Parathyroid adenoma (tissue), 2 donors: ENCODE data around the gene LIN52.
A peak's percentile ranks its signal among the peaks of the same experiment; 100 is the strongest.

Experiments used
- H2AFZ ChIP-seq: fragments of 300-600 bp; sonication (generic); one replicate; pipeline ENCODE4 v1.7.0; 2017; ENCODE audit warnings: antibody characterized with exemption, mild to moderate bottlenecking
- H3K27ac ChIP-seq: fragments of 300-600 bp; sonication (generic); one replicate; pipeline ENCODE4 v1.7.0; 2017
- H3K27me3 ChIP-seq: fragments of 300-600 bp; sonication (generic); one replicate; pipeline ENCODE4 v1.7.0; 2017; ENCODE audit warnings: low read length; ENCODE audit not compliant: control insufficient read depth, insufficient read depth
- H3K36me3 ChIP-seq: fragments of 300-600 bp; sonication (generic); one replicate; pipeline ENCODE4 v1.7.0; 2017; ENCODE audit warnings: low read length; ENCODE audit not compliant: control insufficient read depth, insufficient read depth
- H3K4me1 ChIP-seq: fragments of 300-600 bp; sonication (generic); one replicate; pipeline ENCODE4 v1.7.0; 2017; ENCODE audit warnings: control low read depth
- H3K4me2 ChIP-seq: fragments of 300-600 bp; sonication (generic); one replicate; pipeline ENCODE4 v1.7.0; 2017; ENCODE audit warnings: low read length
- H3K4me3 ChIP-seq: fragments of 300-600 bp; sonication (generic); one replicate; pipeline ENCODE4 v1.7.0; 2017; ENCODE audit warnings: low read depth, low read length
- H3K79me2 ChIP-seq: fragments of 300-600 bp; sonication (generic); one replicate; pipeline ENCODE4 v1.7.0; 2017; ENCODE audit warnings: control low read depth
- H3K9ac ChIP-seq: fragments of 300-600 bp; sonication (generic); one replicate; pipeline ENCODE4 v1.7.0; 2017; ENCODE audit warnings: mild to moderate bottlenecking
- H3K9me3 ChIP-seq: fragments of 300-600 bp; sonication (generic); one replicate; pipeline ENCODE4 v1.7.0; 2017; ENCODE audit warnings: low read length; ENCODE audit not compliant: control insufficient read depth
- CTCF ChIP-seq: fragments of 300-600 bp; sonication (generic); IDR thresholded peaks from one replicate; pipeline ENCODE4 v1.7.0; 2017; ENCODE audit warnings: antibody characterized with exemption, mild to moderate bottlenecking
- donor health status: primary hyperparathyroidism.

LIN52 gene

GRCh38 chr14:74211945-74212580 lies 127.3 kb downstream of the LIN52 start:
- no peak for TF ChIP-seq CTCF
- no peak overlapping the region for H2AFZ ChIP-seq
- no peaks in the 10 kb centered on the region for H3K4me1 ChIP-seq

GRCh38 chr14:74213907-74214803 lies 129.4 kb downstream of the LIN52 start:
- H3K9ac ChIP-seq, result no peak overlapping the region
- H3K4me2 ChIP-seq, result no peak overlapping the region
- H3K36me3 ChIP-seq, result no peaks in the 10 kb centered on the region
- no peaks in the 10 kb centered on the region for H3K4me1 ChIP-seq
- H3K27me3 ChIP-seq, result no peaks in the 10 kb centered on the region
- H3K4me3 ChIP-seq, result no peak overlapping the region
- TF ChIP-seq CTCF, result no peak
- H3K9me3 ChIP-seq, result no peaks in the 10 kb centered on the region
- H3K79me2 ChIP-seq, result no peaks in the 10 kb centered on the region
- no peak overlapping the region for H3K27ac ChIP-seq
- H2AFZ ChIP-seq, result no peak overlapping the region

More at GRCh38 chr14:74211945-74212580, 127.3 kb downstream of the LIN52 start:
- Histone ChIP-seq H3K27me3 (no peaks in the 10 kb centered on the region), H3K36me3 (no peaks in the 10 kb centered on the region), H3K27ac (no peak overlapping the region), H3K4me3 (no peak overlapping the region), H3K79me2 (no peaks in the 10 kb centered on the region), H3K4me2 (no peak overlapping the region), H3K9ac (no peak overlapping the region), H3K9me3 (no peaks in the 10 kb centered on the region)

GRCh38 chr14:74216671-74217070 lies 131.9 kb downstream of the LIN52 start:
- no peaks in the 10 kb centered on the region for H3K9me3 ChIP-seq
- no peak overlapping the region for H3K9ac ChIP-seq
- H3K27me3 ChIP-seq, result no peaks in the 10 kb centered on the region
- H3K79me2 ChIP-seq, result no peaks in the 10 kb centered on the region
- no peaks in the 10 kb centered on the region for H3K36me3 ChIP-seq
- no peak overlapping the region for H3K4me3 ChIP-seq
- H2AFZ ChIP-seq, result no peak overlapping the region
- H3K4me1 ChIP-seq, result no peaks in the 10 kb centered on the region
- no peak overlapping the region for H3K4me2 ChIP-seq
- no peak overlapping the region for H3K27ac ChIP-seq
- no peak for TF ChIP-seq CTCF

- Histone ChIP-seq H3K36me3 (no peaks in the 10 kb centered on the region), H2AFZ (peak overlapping the region; percentile 65), H3K4me2 (peak overlapping the region; percentile 52), H3K4me3 (no peak overlapping the region), H3K9ac (no peak overlapping the region), H3K4me1 (no peaks in the 10 kb centered on the region), H3K9me3 (no peaks in the 10 kb centered on the region), H3K27ac (no peak overlapping the region), H3K79me2 (no peaks in the 10 kb centered on the region), H3K27me3 (no peaks in the 10 kb centered on the region)
- TF ChIP-seq CTCF, result peak; percentile 95
These were observed 133.1 kb downstream of the LIN52 start for GRCh38 chr14:74217672-74218448.
